ENCODE data around the gene DHX15.
"Not testable (repeated sequence)": the region's sequence is repeated elsewhere in the genome, so short reads cannot be mapped to it uniquely, and the experiment has no call there.

The DHX15 gene

DNA sequence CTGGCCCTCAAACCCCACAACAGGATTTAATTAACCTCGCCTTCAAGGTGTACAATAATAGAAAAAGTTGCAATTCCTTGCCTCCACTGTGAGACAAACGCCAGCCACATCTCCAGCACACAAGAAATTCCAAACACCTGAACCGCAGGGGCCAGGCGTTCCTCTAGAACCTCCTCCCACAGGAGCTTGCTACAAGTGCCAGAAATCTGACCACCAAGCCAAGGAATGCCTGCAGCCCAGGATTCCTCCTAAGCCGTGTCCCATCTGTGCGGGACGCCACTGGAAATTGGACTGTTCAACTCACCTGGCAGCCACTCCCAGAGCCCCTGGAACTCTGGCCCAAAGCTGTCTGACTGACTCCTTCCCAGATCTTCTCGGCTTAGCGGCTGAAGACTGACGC lies 81.3 kb downstream of the DHX15 start:
- not testable (repeated sequence) for H3K27ac ChIP-seq (ENCODE audit: low read depth in 2 of 2, low read length in 2 of 2); H3K4me1 ChIP-seq (ENCODE audit: control insufficient read depth in 2 of 2, insufficient read depth in 2 of 2, low read length in 2 of 2); H3K4me3 ChIP-seq (ENCODE audit: low read length in 2 of 2); H3K9me3 ChIP-seq (ENCODE audit: control insufficient read depth in 2 of 2, low read length in 2 of 2); H3K36me3 ChIP-seq (ENCODE audit: control insufficient read depth in 2 of 2, insufficient read depth in 2 of 2, low read length in 2 of 2); H3K9ac ChIP-seq (ENCODE audit: low read depth in 1 of 2, low read length in 2 of 2); H3K27me3 ChIP-seq (ENCODE audit: control insufficient read depth in 2 of 2, insufficient read depth in 2 of 2, low read length in 2 of 2)

DNA sequence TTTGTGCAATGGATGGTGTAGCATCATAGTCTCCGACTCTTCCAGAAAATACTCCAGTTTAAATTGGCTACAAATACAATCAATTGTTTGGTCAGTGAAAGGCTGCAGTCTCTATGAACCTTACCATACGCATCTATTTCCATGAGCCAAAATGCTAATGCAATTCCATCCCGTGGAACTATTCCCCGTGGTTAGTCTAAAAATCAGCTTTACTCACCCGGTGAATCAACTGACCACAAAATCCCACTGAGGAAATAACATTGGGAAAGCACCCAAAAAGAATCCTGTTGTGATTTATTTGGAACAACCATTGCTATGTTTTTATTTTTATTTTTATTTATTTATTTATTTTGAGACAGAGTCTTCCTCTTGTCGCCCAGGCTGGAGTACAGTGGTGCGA lies 87.1 kb downstream of the DHX15 start:
- Histone ChIP-seq H3K27me3 (ENCODE audit: control insufficient read depth in 2 of 2, insufficient read depth in 2 of 2, low read length in 2 of 2) (no peaks in the 10 kb centered on the region), H3K4me1 (ENCODE audit: control insufficient read depth in 2 of 2, insufficient read depth in 2 of 2, low read length in 2 of 2) (no peaks in the 10 kb centered on the region), H3K9ac (ENCODE audit: low read depth in 1 of 2, low read length in 2 of 2) (no peak overlapping the region), H3K27ac (ENCODE audit: low read depth in 2 of 2, low read length in 2 of 2) (no peak overlapping the region), H3K9me3 (ENCODE audit: control insufficient read depth in 2 of 2, low read length in 2 of 2) (no peaks in the 10 kb centered on the region), H3K36me3 (ENCODE audit: control insufficient read depth in 2 of 2, insufficient read depth in 2 of 2, low read length in 2 of 2) (no peaks in the 10 kb centered on the region), H3K4me3 (ENCODE audit: low read length in 2 of 2) (no peak overlapping the region)

DNA sequence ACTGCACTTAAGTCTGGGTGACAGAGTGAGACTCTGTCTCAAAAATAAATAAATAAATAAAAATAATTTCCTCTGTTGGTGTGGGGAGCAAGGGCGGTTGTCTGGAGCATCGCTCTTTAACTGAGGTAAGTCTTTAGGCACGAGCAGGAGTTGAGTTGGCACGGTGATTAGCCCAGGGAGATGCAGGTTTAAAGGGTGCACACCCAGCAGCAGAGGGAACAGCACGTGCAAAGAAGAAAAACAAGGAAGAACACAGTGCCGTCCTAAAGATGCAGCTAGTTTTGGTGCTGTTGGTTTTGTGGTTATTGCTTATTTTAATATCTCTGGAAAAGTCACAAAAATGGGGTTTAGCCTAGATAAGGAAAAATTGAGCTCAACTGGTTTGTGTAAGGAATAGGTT lies 87.8 kb downstream of the DHX15 start:
- H3K9me3 ChIP-seq (ENCODE audit: control insufficient read depth in 2 of 2, low read length in 2 of 2): no peaks in the 10 kb centered on the region
- no peak overlapping the region for H3K4me3 ChIP-seq (ENCODE audit: low read length in 2 of 2)
- H3K4me1 ChIP-seq (ENCODE audit: control insufficient read depth in 2 of 2, insufficient read depth in 2 of 2, low read length in 2 of 2): no peaks in the 10 kb centered on the region
- no peak overlapping the region for H3K9ac ChIP-seq (ENCODE audit: low read depth in 1 of 2, low read length in 2 of 2)
- no peaks in the 10 kb centered on the region for H3K27me3 ChIP-seq (ENCODE audit: control insufficient read depth in 2 of 2, insufficient read depth in 2 of 2, low read length in 2 of 2)
- H3K27ac ChIP-seq (ENCODE audit: low read depth in 2 of 2, low read length in 2 of 2): no peak overlapping the region
- H3K36me3 ChIP-seq (ENCODE audit: control insufficient read depth in 2 of 2, insufficient read depth in 2 of 2, low read length in 2 of 2): no peaks in the 10 kb centered on the region

DNA sequence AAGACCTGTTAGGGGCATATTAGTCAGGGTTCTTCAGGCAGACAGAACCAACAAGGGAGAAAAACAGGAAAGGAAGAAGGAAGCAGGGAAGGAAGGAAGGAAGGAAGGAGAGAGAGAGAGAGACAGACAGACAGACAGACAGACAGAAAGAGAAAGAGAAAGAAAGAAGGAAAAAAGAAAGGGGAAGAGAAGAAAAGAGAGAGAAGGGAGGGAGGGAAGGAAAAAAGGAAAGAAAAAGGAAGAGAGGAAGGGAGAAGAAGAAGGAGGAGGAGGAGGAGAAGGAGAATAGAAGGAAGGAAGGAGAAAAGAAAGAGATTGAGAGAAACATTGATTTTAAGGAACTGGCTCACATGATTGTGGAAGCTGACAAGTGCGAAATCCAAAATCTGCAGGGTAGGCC lies 89.0 kb downstream of the DHX15 start:
- no peaks in the 10 kb centered on the region for H3K36me3 ChIP-seq (ENCODE audit: control insufficient read depth in 2 of 2, insufficient read depth in 2 of 2, low read length in 2 of 2)
- no peaks in the 10 kb centered on the region for H3K27me3 ChIP-seq (ENCODE audit: control insufficient read depth in 2 of 2, insufficient read depth in 2 of 2, low read length in 2 of 2)
- H3K4me1 ChIP-seq (ENCODE audit: control insufficient read depth in 2 of 2, insufficient read depth in 2 of 2, low read length in 2 of 2): no peaks in the 10 kb centered on the region
- H3K9ac ChIP-seq (ENCODE audit: low read depth in 1 of 2, low read length in 2 of 2): no peak overlapping the region
- no peaks in the 10 kb centered on the region for H3K9me3 ChIP-seq (ENCODE audit: control insufficient read depth in 2 of 2, low read length in 2 of 2)
- H3K4me3 ChIP-seq (ENCODE audit: low read length in 2 of 2): no peak overlapping the region
- no peak overlapping the region for H3K27ac ChIP-seq (ENCODE audit: low read depth in 2 of 2, low read length in 2 of 2)

DNA sequence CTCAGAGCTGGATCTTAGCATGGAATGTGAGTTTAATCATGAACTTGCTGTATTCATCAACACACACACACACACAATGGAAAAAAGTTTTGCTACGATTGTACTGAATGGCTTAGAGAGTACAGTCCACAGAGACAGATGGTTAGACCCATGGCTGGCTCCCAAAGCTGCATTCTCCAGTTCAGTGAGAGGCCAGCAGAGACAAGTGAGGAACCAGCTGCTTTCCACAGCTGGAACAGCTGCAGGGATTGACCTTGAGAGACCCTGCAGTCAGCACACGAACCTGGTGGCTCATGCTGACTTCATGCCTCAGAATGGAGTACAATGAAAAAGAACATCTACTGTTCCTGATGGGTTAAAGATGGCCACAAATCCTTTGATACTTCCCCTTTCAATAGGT lies 94.5 kb downstream of the DHX15 start:
- no peak overlapping the region for H3K4me3 ChIP-seq (ENCODE audit: low read length in 2 of 2)
- no peaks in the 10 kb centered on the region for H3K27me3 ChIP-seq (ENCODE audit: control insufficient read depth in 2 of 2, insufficient read depth in 2 of 2, low read length in 2 of 2)
- H3K4me1 ChIP-seq (ENCODE audit: control insufficient read depth in 2 of 2, insufficient read depth in 2 of 2, low read length in 2 of 2): no peaks in the 10 kb centered on the region
- H3K36me3 ChIP-seq (ENCODE audit: control insufficient read depth in 2 of 2, insufficient read depth in 2 of 2, low read length in 2 of 2): no peaks in the 10 kb centered on the region
- no peak overlapping the region for H3K9ac ChIP-seq (ENCODE audit: low read depth in 1 of 2, low read length in 2 of 2)
- no peak overlapping the region for H3K27ac ChIP-seq (ENCODE audit: low read depth in 2 of 2, low read length in 2 of 2)
- H3K9me3 ChIP-seq (ENCODE audit: control insufficient read depth in 2 of 2, low read length in 2 of 2): no peaks in the 10 kb centered on the region

DNA sequence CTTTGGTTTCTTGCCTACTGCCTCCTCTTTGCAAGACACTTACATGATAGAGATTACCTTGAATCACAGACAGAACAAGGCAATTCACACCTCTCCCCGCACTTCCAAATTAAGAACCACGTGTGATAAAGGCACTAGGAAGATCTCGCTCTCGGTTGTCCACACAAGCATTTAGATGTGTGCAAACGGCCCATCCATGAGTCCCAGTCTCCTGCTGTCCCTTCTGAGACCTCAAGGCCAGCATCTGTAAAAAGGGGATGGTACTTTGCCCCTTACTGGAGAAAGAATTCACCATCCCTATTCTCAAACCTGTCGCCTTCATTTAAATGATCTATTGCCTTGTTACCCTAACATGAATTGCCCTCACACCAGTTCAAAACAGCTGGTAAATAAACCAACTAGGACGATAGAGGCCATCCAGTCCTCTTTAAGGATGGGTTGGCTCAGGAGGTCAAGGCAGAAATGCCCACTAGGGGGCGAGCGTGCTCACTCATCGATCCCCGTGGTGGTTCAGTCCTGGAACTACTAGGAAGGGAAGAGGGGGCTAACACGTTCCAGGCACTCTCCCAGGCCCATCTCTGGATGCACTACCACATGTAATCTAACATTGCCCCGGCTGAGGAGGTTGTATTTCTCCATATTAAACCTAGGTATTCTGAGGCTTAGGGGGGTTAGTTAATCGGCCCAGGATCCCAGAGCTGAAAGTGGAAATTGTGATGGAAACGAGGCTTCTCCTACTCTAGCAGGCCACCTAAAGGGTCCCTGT lies 95.8 kb downstream of the DHX15 start:
- Histone ChIP-seq H3K27me3 (ENCODE audit: control insufficient read depth in 2 of 2, insufficient read depth in 2 of 2, low read length in 2 of 2) (peaks cover 0 to 3% of the 10 kb centered on the region in 2 donors), H3K36me3 (ENCODE audit: control insufficient read depth in 2 of 2, insufficient read depth in 2 of 2, low read length in 2 of 2) (no peaks in the 10 kb centered on the region), H3K9me3 (ENCODE audit: control insufficient read depth in 2 of 2, low read length in 2 of 2) (no peaks in the 10 kb centered on the region), H3K4me1 (ENCODE audit: control insufficient read depth in 2 of 2, insufficient read depth in 2 of 2, low read length in 2 of 2) (no peaks in the 10 kb centered on the region), H3K4me3 (ENCODE audit: low read length in 2 of 2) (no peak overlapping the region), H3K27ac (ENCODE audit: low read depth in 2 of 2, low read length in 2 of 2) (no peak overlapping the region), H3K9ac (ENCODE audit: low read depth in 1 of 2, low read length in 2 of 2) (no peak overlapping the region)

DNA sequence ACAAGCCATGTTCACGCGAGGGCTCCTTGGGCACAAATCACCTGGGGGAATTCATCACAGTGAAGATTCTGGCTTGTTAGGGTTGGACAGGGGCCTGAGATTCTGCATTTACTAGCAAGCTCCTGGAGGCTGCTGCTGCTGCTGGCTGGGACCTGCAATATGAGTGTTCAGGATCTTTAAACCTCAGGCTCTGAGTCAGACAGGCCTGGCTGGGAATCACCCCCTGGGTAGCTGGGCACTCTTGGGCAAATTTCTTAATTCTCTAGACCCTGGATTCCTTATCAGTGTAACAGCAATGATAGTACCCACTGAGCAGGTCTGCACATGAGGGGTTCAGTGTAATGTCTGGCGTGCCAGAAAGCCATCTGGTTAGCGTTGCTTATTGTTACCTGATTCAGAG lies 101.5 kb downstream of the DHX15 start:
- Histone ChIP-seq H3K36me3 (ENCODE audit: control insufficient read depth in 2 of 2, insufficient read depth in 2 of 2, low read length in 2 of 2) (no peaks in the 10 kb centered on the region), H3K9ac (ENCODE audit: low read depth in 1 of 2, low read length in 2 of 2) (no peak overlapping the region), H3K27ac (ENCODE audit: low read depth in 2 of 2, low read length in 2 of 2) (no peak overlapping the region), H3K27me3 (ENCODE audit: control insufficient read depth in 2 of 2, insufficient read depth in 2 of 2, low read length in 2 of 2) (peaks cover 0 to 3% of the 10 kb centered on the region in 2 donors), H3K4me3 (ENCODE audit: low read length in 2 of 2) (no peak overlapping the region), H3K4me1 (ENCODE audit: control insufficient read depth in 2 of 2, insufficient read depth in 2 of 2, low read length in 2 of 2) (no peaks in the 10 kb centered on the region), H3K9me3 (ENCODE audit: control insufficient read depth in 2 of 2, low read length in 2 of 2) (no peaks in the 10 kb centered on the region)

DNA sequence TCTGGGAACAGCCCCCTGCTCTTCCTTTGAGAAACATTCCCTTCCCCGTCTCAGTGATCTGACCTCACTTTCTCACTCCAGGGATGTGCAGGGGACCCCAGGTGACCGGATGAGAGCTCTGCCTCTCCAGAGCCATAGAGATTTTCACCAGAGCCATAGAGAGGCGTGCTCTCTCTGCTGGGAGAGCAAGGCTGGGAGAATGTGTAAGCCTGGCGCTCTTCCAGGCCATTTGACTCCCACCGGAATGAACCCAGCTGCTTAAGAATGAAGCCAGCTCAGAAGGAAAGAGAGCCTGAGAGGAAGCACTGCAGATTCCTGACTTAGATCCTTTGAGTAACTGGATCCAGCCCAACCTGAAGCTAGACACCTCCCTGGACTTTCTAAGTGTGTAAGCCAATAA lies 106.4 kb downstream of the DHX15 start:
- H3K27me3 ChIP-seq (ENCODE audit: control insufficient read depth in 2 of 2, insufficient read depth in 2 of 2, low read length in 2 of 2): peaks cover 2 to 4% of the 10 kb centered on the region in 2 donors
- H3K9me3 ChIP-seq (ENCODE audit: control insufficient read depth in 2 of 2, low read length in 2 of 2): no peaks in the 10 kb centered on the region
- no peaks in the 10 kb centered on the region for H3K36me3 ChIP-seq (ENCODE audit: control insufficient read depth in 2 of 2, insufficient read depth in 2 of 2, low read length in 2 of 2)
- no peak overlapping the region for H3K9ac ChIP-seq (ENCODE audit: low read depth in 1 of 2, low read length in 2 of 2)
- H3K4me3 ChIP-seq (ENCODE audit: low read length in 2 of 2): no peak overlapping the region
- H3K4me1 ChIP-seq (ENCODE audit: control insufficient read depth in 2 of 2, insufficient read depth in 2 of 2, low read length in 2 of 2): peaks cover 4% of the 10 kb centered on the region in 2 donors
- H3K27ac ChIP-seq (ENCODE audit: low read depth in 2 of 2, low read length in 2 of 2): no peak overlapping the region

Data from mucosa of rectum (tissue), 2 donors.